GM19240 (cell line): ENCODE measurements around the gene CRB1.
"Not testable (repeated sequence)": the region's sequence is repeated elsewhere in the genome, so short reads cannot be mapped to it uniquely, and the experiment has no call there.

Source experiments
- DNase-seq: peaks from one replicate; pipeline ENCODE4 v3.0.0; 2011; ENCODE audit warnings: low spot score; ENCODE audit not compliant: insufficient read length

Gene CRB1

GRCh38 chr1:197453376-197454058 is 185.5 kb downstream of the CRB1 start:
- DNase-seq, result no peak

DNA sequence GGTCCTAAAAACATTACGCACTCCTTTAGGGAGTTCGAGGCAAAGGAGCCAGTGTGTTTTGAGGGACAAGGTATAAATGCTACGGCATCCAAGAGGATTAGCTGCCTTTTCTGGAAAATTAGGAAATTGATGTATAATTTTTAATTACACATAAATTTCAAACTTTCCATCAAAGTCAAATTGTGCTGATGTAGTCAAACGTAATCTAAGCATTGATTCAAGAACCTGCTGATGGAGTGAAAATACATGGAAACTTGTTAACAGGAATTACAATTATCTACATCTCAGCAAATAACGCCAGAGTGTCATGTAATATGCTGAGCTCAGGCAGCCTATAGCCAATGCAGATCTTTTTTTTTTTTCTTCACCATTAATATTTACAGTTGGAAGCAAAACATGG is 194.5 kb downstream of the CRB1 start:
- no peak for DNase-seq

- no peak for DNase-seq
Observed at GRCh38 chr1:197463142-197463541, 195.1 kb downstream of the CRB1 start.

GRCh38 chr1:197464044-197464443 is 196.0 kb downstream of the CRB1 start:
- no peak for DNase-seq

DNA sequence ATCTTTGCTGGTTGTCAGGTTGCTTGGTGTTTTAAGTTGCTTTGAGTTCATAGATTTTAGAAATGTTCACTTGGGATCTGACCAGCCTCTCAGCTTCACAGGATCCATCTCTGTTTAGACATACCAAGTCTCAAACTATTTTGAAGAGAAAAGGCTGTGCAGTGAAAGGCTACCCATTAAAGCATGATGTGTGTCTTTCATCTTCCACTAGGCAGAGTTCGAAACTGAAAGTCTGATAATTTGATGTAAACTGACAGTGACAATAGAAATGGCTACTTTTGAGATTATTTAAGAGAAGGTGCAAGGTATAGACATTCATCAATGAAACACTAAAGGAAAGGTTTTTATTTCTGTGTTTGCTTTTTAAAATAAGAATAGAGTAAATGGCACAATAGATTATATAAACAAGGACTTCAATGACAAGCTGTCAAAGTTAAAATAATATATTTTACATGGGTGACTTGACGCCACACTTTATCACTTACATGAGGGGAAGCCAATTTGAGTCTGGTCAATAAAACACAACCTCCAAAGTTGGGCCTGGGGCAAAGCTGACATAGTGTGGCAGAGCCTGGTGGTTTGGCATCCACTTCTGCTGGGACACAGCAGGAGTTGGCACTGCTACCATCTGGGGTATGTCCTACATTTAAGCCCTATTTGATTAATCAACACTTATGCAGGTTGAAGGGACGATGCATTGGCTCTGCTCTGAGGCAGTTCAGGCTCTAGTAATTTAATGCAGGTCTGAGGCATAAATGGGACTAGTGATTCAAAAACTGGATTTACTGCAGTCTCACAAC is 197.7 kb downstream of the CRB1 start:
- no peak for DNase-seq

- no peak for DNase-seq
Observed at GRCh38 chr1:197466813-197467212, 198.8 kb downstream of the CRB1 start.

DNA sequence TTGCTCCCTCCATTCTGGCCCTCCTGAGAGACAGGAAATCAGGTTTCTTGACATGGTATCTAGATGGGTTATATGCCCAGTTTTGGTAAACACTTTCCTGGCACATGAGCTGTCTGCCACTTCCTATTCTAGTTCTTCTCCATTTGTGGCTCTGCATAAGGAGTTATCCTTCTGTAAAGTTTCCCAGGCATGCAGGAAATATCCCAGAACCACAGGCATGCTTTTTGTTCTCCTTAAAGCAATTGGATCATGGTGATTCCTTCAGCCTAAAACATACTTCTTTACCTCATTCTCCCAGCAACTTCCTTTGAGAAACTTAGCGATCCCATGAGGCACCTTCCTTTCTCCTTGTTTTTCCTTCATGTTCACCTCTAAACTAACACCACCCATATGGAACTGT is 199.8 kb downstream of the CRB1 start:
- no peak for DNase-seq

DNA sequence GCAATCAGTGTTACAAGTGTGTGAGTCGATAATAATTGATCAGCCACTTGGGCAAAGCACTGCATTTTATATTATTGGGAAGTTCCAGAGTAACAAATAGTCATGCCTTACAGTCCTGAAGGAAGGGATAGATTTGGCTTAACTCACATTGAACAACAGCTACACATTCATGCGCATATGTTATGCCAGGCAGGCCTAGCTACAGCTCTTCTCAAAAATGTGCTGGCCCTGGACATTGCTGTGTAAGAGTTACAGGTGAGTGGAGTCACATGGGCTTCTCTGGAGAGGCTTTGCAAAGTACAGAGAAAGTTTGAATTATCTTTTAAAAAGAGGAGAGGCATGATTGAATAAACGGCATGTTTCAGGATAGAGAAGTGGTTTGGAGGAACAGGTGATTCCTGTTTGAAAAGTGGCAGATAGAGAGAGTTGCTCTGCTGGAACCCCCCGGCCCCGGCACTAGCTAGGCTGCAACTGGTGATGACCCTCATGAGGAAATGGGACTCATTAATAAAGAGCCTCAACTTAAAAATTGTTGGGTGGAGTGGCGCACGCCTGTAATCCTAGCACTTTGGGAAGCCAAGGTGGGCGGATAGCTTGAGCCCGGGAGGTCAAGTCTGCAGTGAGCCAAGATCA is 200.6 kb downstream of the CRB1 start:
- no peak for DNase-seq

DNA sequence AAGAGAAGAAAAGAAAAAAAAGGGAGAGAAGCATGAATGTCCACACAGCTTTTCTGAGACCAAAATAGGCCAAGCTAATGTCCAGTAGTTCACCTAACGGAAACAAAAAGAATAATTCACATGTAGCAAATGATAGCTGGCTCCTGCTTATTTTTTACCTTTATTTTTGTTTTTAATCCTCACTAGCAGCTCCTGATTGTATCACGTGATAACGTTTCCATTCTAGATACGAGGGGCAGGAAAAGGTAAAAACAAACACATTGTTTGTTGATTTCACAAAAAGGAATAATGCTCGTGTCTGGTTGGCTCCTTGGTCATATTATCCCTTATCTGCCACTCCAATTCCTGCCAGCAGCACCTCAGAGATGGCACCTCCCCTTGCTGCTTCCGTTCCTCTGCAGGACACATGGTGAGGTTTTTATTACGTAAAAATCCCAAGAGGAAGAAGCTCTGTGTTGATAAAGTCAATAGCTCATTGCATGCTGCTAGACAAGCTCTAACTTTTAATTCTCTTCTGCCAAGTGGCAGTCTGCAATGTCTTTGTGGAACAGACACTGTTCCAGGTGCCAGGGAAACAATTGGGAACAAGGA is 201.7 kb downstream of the CRB1 start:
- no peak for DNase-seq

GRCh38 chr1:197470330-197470729 is 202.3 kb downstream of the CRB1 start:
- DNase-seq, result no peak

- no peak for DNase-seq
Observed at GRCh38 chr1:197471248-197471985, 203.4 kb downstream of the CRB1 start.

GRCh38 chr1:197472141-197472540 is 204.1 kb downstream of the CRB1 start:
- no peak for DNase-seq

DNA sequence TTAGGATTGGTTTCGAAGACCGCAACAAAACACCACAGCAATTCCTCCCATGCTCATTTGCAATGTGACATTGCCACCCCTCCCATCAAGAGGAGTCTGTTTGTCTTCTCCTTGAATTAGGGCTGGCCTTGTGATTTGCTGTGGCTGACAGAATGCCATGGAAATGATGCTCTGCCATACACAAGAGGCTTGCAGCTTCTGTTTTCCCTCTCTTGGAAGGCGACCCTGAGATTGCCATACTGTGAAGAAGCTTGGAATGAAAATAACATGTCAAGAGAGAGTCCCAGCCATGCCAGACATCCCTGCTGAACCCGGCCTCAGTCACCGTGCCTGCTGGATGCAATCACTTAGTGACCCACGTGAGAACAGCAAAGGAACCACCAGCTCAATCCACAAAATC is 212.4 kb downstream of the CRB1 start:
- no peak for DNase-seq

- DNase-seq, result no peak
Observed at GRCh38 chr1:197481101-197481500, 213.0 kb downstream of the CRB1 start.

DNA sequence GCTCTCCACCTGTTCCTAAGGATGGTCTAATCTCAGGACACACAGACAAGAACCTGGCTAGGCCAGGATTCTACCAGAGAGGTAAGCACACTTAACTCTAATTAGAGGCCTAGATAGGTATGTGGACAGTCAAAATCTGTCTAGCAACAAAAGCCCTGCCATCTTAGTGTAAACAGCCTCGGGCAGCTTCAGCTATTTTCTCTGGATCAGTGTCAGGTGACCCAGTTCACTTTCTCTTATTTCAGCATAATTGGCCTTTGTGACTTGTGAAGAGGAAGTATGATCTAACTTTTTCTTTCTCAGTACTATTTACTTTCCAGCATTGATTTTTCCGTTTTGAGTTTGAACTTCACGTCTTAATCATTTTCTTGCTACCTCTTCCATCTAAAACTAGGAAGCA is 217.7 kb downstream of the CRB1 start:
- no peak for DNase-seq

DNA sequence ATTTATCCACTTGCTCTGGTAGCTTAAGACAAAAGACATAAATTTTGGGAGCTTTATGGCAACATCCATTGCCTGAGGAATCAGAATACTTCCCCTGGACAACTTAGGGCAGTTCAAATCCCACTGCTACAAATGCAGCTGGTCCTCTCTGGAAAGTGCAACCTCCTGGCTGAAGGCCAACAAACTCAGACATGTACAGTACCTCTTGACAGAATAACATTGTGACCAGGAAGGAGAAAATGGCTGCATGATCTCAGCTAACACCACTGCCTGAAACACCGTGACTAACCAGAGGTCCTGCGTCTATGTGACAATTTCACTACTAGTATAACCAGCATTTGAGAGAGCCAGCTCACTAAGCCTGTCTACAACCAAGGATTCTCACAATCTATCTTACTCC is 218.9 kb downstream of the CRB1 start:
- DNase-seq, result no peak

- DNase-seq, result not testable (repeated sequence)
Observed at GRCh38 chr1:197491505-197491904, 223.5 kb downstream of the CRB1 start.

- no peak for DNase-seq
Observed at GRCh38 chr1:197496722-197497121, 228.7 kb downstream of the CRB1 start.

GRCh38 chr1:197510691-197511378 is 242.8 kb downstream of the CRB1 start:
- no peak for DNase-seq

DNA sequence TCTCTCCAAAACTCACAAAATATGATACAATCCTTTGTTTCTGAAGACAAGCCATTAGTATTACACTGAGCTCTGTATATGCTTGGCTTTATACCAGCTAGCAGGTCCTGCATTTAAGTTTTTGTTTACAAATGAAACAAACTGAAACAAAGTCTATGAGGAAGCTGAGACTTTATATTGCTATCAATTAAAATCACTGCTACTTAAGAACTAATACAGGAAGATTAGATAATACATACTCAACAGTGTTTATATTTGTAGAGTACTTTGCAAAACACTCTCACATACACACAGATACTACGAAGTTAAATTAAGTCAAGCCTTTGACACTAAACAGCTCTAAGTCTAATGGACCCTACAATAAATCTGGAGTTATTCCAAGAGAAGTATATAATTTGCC is 247.4 kb downstream of the CRB1 start:
- no peak for DNase-seq
